Endothelial cell of umbilical vein (primary cell): ENCODE measurements around the gene KSR1.

Experiments used
- POLR2A ChIP-seq: IDR thresholded peaks from 2 replicates; pipeline ENCODE4 v1.6.1; 2012; ENCODE audit warnings: low read depth, mild to moderate bottlenecking, control low read depth, low read length
- POLR2AphosphoS5 ChIP-seq: IDR thresholded peaks from 2 replicates; pipeline ENCODE4 v1.6.1; 2012; ENCODE audit warnings: low read depth, mild to moderate bottlenecking, control low read depth, low read length, moderate library complexity; ENCODE audit not compliant: insufficient read depth
- TF ChIP-seq, protein P1 (sequence below), 2 donors: IDR thresholded peaks; 1 replicate in 1 of 2; 2 replicates in 1 of 2; pipeline ENCODE4 v1.5.1; 2011; ENCODE audit warnings: low read length in 2 of 2, mild to moderate bottlenecking in 2 of 2, moderate library complexity in 2 of 2, control low read depth in 1 of 2, inconsistent platforms in 1 of 2, low read depth in 1 of 2; ENCODE audit not compliant: insufficient read depth in 1 of 2; ENCODE audit errors: extremely low read depth in 1 of 2

DNA sequence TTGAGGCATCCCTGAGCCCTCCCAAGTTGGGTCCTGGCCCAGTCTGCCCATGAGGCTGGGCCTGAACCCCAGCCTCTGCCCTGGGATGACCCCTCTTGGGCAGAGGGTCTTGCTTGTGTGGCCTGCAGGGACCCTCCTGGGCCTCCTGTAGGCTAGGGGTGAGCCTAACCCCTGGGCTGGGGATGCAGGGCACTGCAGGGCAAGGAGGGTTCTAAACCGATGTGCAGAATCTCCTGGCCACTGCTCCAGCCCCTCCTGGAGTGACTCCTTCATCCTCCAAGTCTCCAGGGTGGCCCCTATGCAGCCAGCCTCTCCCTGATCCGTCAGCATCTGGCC lies 212.2 kb downstream of the KSR1 start:
- TF ChIP-seq POLR2A, result no peak
- TF ChIP-seq, protein P1, sequence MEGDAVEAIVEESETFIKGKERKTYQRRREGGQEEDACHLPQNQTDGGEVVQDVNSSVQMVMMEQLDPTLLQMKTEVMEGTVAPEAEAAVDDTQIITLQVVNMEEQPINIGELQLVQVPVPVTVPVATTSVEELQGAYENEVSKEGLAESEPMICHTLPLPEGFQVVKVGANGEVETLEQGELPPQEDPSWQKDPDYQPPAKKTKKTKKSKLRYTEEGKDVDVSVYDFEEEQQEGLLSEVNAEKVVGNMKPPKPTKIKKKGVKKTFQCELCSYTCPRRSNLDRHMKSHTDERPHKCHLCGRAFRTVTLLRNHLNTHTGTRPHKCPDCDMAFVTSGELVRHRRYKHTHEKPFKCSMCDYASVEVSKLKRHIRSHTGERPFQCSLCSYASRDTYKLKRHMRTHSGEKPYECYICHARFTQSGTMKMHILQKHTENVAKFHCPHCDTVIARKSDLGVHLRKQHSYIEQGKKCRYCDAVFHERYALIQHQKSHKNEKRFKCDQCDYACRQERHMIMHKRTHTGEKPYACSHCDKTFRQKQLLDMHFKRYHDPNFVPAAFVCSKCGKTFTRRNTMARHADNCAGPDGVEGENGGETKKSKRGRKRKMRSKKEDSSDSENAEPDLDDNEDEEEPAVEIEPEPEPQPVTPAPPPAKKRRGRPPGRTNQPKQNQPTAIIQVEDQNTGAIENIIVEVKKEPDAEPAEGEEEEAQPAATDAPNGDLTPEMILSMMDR (IDR thresholded peaks at IDR 0.05; ENCODE audit: extremely low read depth in 1 of 2, insufficient read depth in 1 of 2, low read depth in 1 of 2, low read length in 2 of 2), result no peak
- no peak for TF ChIP-seq POLR2AphosphoS5
